Upper lobe of left lung (tissue), 6 donors: ENCODE measurements around the gene SMO. TPM values are rescaled to one million over a fixed set of nuclear protein-coding genes. Genes with fewer than 3 reads are reported as not detected.

ENCODE experiments used
- ATAC-seq, 2 donors: fragments of 200-7000 bp; cut with Tn5 transposase; one replicate each; pipeline ENCODE4 v1.9.1; 2022; ENCODE audit warnings: mild to moderate bottlenecking in 2 of 2, moderate library complexity in 2 of 2; ENCODE audit not compliant: low FRiP score in 2 of 2
- DNase-seq, 2 donors: peaks; one replicate each; pipeline ENCODE4 v3.0.0-alpha.2; 2019 to 2020
- H3K27ac ChIP-seq, 4 donors: fragments of 200-600 bp; sonication (generic); one replicate each; pipeline ENCODE4 v1.5.1; 2016 to 2019
- H3K27me3 ChIP-seq, 4 donors: fragments of 200-600 bp; sonication (generic); one replicate each; pipeline ENCODE4 v1.5.1; 2017 to 2019
- H3K36me3 ChIP-seq, 4 donors: fragments of 200-600 bp; sonication (generic); one replicate each; pipeline ENCODE4 v1.5.1; 2016 to 2019
- H3K4me1 ChIP-seq, 4 donors: fragments of 200-600 bp; sonication (generic); one replicate each; pipeline ENCODE4 v1.5.1; 2018 to 2019
- H3K4me3 ChIP-seq, 4 donors: fragments of 200-600 bp; sonication (generic); one replicate each; pipeline ENCODE4 v1.5.1; 2017 to 2019; ENCODE audit warnings: mild to moderate bottlenecking in 2 of 4, moderate library complexity in 1 of 4
- H3K9me3 ChIP-seq, 4 donors: fragments of 200-600 bp; sonication (generic); one replicate each; pipeline ENCODE4 v1.5.1; 2018 to 2019
- CTCF ChIP-seq, 6 experiments: fragments of 450-650 bp in 4 of 6; fragments of 200-600 bp in 2 of 6; sonication (generic) in 2 of 6; IDR thresholded peaks; one replicate each; pipeline ENCODE4 v1.5.1; 2016 to 2019; ENCODE audit warnings: antibody characterized with exemption in 6 of 6
- EP300 ChIP-seq, 4 donors: sonication (generic); formaldehyde crosslinking; IDR thresholded peaks; one replicate each; pipeline ENCODE4 v1.5.1; 2017; ENCODE audit warnings: antibody characterized with exemption in 4 of 4, control low read depth in 2 of 4
- POLR2A ChIP-seq, 4 donors: fragments of 450-650 bp; IDR thresholded peaks; one replicate each; pipeline ENCODE4 v1.5.1; 2016 to 2017; ENCODE audit warnings: antibody characterized with exemption in 4 of 4, mild to moderate bottlenecking in 2 of 4
- POLR2AphosphoS5 ChIP-seq, 2 donors: sonication (generic); formaldehyde crosslinking; IDR thresholded peaks; one replicate each; pipeline ENCODE4 v1.5.1; 2017; ENCODE audit warnings: antibody characterized with exemption in 2 of 2
- WGBS, 2 donors: methylation state at CpG; one replicate each; pipeline ENCODE4 v1.1.5; 2017 to 2018; 5-methylcytosine and 5-hydroxymethylcytosine counted together
- total RNA-seq, 6 donors: library from RNA; depleted of rRNA in 4 of 6; stranded (reverse); fragments of >200 nt in 4 of 6; gene quantifications; one replicate each; pipeline versions ENCODE4 v1.1.0 to v1.2.1, GENCODE V29; 2016 to 2021
- donor health status: DM: no; HTN: no; CAD: no; lungs with moderate emphysema.
- donor health status: DM: no; HTN: yes; CAD: no; lungs with severe emphysema.

The SMO gene
- total RNA-seq, 6 donors from 2014 or later = 1.7 to 7.3 (median 2.6) TPM

GRCh38 chr7:129163875-129164544 lies 24.4 kb upstream of the SMO start:
- DNase-seq (no peak), ATAC-seq (peak in 1 of 2 donors; percentile 65)
- WGBS, 2 donors = 48 to 63% methylated on average over 8 to 11 of the region's 11 CpGs
- Histone ChIP-seq H3K9me3 (no peaks in the 10 kb centered on the region), H3K4me1 (peaks cover 2 to 5% (median 3%) of the 10 kb centered on the region in 4 donors), H3K4me3 (no peak overlapping the region), H3K36me3 (no peaks in the 10 kb centered on the region), H3K27me3 (peaks cover 0 to 14% (median 1%) of the 10 kb centered on the region in 4 donors), H3K27ac (no peak overlapping the region)
- no peak for TF ChIP-seq EP300 (IDR thresholded peaks at IDR 0.05)
- TF ChIP-seq CTCF (IDR thresholded peaks at IDR 0.05) = peak; percentile 49 to 67 (median 58)

DNA sequence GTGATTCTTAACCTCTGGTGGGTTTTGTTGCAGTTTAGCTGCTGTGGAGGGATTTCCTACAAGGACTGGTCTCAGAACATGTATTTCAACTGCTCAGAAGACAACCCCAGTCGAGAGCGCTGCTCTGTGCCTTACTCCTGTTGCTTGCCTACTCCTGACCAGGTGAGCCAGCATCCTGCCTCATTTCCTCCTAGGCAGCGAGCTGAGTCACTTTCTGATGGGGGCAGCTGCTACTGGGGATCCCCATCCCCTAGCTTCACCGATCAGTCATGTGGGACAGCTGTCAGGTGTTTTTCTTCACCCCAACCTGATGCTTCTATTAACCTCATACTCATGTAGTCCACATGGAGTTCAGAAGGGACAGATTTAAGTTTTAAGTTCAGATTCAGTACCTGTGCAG lies 21.7 kb upstream of the SMO start:
- ATAC-seq = no peak
- Histone ChIP-seq H3K27ac (no peak overlapping the region), H3K4me1 (peaks cover 11 to 15% (median 12%) of the 10 kb centered on the region in 4 donors), H3K27me3 (peaks cover 0 to 17% (median 3%) of the 10 kb centered on the region in 4 donors), H3K9me3 (no peaks in the 10 kb centered on the region), H3K4me3 (no peak overlapping the region), H3K36me3 (no peaks in the 10 kb centered on the region)
- DNase-seq = no peak
- 73 to 87% methylated on average over 4 of the region's 4 CpGs for WGBS, 2 donors
- TF ChIP-seq EP300 (IDR thresholded peaks at IDR 0.05) = no peak
- TF ChIP-seq POLR2AphosphoS5 (IDR thresholded peaks at IDR 0.05) = no peak
- no peak for TF ChIP-seq POLR2A (IDR thresholded peaks at IDR 0.05)
- no peak for TF ChIP-seq CTCF (IDR thresholded peaks at IDR 0.05)

DNA sequence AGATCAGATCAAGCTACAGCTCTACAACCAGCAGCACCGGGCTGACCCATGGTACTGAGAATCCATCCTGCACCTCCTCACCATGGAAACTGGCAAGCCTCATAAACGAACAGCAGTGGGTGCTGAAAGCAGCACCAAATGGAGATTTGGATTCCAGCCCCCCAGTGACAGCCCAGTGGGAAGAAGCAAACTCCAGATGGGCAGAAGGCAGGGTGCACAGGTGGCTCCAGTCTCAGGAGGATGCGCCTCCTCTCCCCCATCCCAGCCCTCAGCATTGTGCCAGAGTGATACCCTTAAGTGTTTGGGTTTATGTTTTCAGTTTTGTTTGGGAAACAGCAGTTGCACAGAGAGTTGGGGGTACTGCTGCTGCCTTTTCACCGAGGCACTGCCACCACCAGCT lies 20.6 kb upstream of the SMO start:
- no peaks in the 10 kb centered on the region for H3K36me3 ChIP-seq
- H3K4me1 ChIP-seq = peaks cover 11 to 15% (median 12%) of the 10 kb centered on the region in 4 donors
- DNase-seq = no peak
- TF ChIP-seq EP300 (IDR thresholded peaks at IDR 0.05) (no peak), CTCF (IDR thresholded peaks at IDR 0.05) (no peak), POLR2AphosphoS5 (IDR thresholded peaks at IDR 0.05) (no peak), POLR2A (IDR thresholded peaks at IDR 0.05) (no peak)
- H3K9me3 ChIP-seq = no peaks in the 10 kb centered on the region
- peaks cover 0 to 14% (median 3%) of the 10 kb centered on the region in 4 donors for H3K27me3 ChIP-seq
- no peak overlapping the region for H3K27ac ChIP-seq
- 78 to 93% methylated on average over 3 to 4 of the region's 4 CpGs for WGBS, 2 donors
- no peak for ATAC-seq
- no peak overlapping the region for H3K4me3 ChIP-seq

DNA sequence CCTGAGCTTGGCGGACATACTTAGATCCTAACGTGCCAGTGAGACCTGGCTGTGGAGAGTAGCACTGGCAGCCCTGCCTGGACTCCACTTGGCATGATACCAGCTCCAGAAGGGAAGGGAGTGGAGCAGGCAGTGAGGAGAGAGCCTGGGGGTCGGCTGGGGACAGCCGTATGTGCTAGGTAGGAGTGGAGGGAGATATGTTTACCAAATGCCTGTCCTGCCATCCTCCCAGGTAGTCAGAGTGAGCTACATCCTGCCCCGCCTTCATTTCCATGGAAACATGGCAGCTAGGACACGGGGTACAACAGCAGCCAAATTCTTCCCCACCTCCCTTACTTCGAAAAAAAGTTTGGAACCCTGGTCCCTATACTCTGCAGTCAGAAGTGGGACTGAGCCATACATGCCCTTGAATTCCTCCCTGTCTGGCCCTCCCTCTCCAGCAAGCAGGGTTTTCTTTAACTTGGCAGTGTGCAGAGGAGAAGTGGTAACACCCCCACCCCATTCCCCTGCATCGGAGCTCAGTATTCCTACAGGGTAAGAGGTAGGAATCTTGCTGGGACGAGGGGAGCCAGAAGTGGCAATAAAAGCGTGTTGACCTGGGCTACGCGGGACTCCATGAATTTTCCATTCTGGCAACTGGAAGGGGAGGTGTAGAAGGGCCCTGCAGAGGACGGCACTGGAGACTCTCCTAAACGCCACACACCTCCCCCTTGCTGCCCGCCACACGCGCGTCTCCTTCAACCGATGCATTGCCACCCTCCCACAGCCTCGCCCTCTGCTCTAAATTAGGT lies 20.0 kb upstream of the SMO start:
- H3K27ac ChIP-seq = no peak overlapping the region
- H3K27me3 ChIP-seq = peaks cover 0 to 14% (median 3%) of the 10 kb centered on the region in 4 donors
- no peaks in the 10 kb centered on the region for H3K36me3 ChIP-seq
- DNase-seq (no peak), ATAC-seq (no peak)
- TF ChIP-seq CTCF (IDR thresholded peaks at IDR 0.05) (no peak), POLR2AphosphoS5 (IDR thresholded peaks at IDR 0.05) (no peak), POLR2A (IDR thresholded peaks at IDR 0.05) (no peak), EP300 (IDR thresholded peaks at IDR 0.05) (no peak)
- peaks cover 11 to 15% (median 12%) of the 10 kb centered on the region in 4 donors for H3K4me1 ChIP-seq
- no peaks in the 10 kb centered on the region for H3K9me3 ChIP-seq
- peak overlapping the region in 3 of 4 donors; percentile 32 to 50 (median 49) for H3K4me3 ChIP-seq
- WGBS, 2 donors = 45 to 48% methylated on average over 19 to 20 of the region's 20 CpGs
